PFSK-1 (cell line): ENCODE data around the gene POU2AF3.

Experiments used
- FOXP2 ChIP-seq: optimal IDR thresholded peaks from 2 replicates; pipeline ENCODE3; 2011; ENCODE audit warnings: borderline replicate concordance, control low read depth, inconsistent platforms; ENCODE audit not compliant: insufficient read depth; ENCODE audit errors: extremely low read length, extremely low read depth
- POLR2AphosphoS5 ChIP-seq: IDR thresholded peaks from 2 replicates; pipeline ENCODE4 v1.6.1; 2012; ENCODE audit warnings: low read depth, mild to moderate bottlenecking, control low read depth, low read length, moderate library complexity
- SIN3A ChIP-seq: IDR thresholded peaks from 2 replicates; pipeline ENCODE4 v1.6.1; 2012; ENCODE audit warnings: mild to moderate bottlenecking, low read length, moderate library complexity, borderline replicate concordance; ENCODE audit not compliant: insufficient read depth
- TAF1 ChIP-seq: IDR thresholded peaks from 2 replicates; pipeline ENCODE4 v1.6.1; 2012; ENCODE audit warnings: low read length, control low read depth, borderline replicate concordance; ENCODE audit not compliant: insufficient read depth
- TF ChIP-seq, protein P1 (sequence below), 2 experiments: IDR thresholded peaks; 2 replicates each; pipeline versions ENCODE4 v1.6.1 to v1.8.0; 2011 to 2012; ENCODE audit warnings: low read depth in 2 of 2, low read length in 2 of 2, control low read depth in 1 of 2, inconsistent platforms in 1 of 2, mild to moderate bottlenecking in 1 of 2, moderate library complexity in 1 of 2; ENCODE audit not compliant: insufficient read depth in 1 of 2

POU2AF3 gene

DNA sequence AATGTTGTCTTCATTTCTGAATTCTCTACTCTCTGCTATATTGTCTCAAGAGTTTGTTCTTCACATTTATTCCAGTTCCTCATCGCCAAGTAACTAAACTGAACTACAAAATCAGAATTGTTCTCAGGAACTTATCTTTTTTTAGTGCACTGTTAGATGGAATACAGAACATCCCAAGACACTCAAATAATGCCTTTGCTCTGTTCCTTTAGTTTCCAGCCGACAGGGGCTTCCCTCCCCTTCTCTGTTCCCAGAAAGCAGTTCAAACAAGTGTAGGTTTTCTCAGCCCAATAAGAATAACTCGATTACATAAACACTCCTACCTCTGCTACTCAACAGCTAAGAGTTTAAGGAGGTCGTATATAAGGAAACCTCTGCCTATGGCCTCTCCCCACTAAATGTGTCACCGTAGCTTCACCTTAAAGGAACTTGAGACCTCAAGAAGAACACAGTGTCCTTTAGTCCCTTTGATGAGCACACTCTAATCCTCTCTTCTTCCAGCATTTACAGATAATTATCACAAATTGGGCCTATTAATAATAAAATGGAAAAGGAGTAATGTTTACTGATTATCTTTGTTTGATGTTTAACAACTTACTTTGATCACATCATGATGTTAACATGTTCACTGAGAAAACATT is 6.9 kb downstream of the POU2AF3 start:
- no peak for TF ChIP-seq TAF1
- no peak for TF ChIP-seq SIN3A
- TF ChIP-seq, protein P1, sequence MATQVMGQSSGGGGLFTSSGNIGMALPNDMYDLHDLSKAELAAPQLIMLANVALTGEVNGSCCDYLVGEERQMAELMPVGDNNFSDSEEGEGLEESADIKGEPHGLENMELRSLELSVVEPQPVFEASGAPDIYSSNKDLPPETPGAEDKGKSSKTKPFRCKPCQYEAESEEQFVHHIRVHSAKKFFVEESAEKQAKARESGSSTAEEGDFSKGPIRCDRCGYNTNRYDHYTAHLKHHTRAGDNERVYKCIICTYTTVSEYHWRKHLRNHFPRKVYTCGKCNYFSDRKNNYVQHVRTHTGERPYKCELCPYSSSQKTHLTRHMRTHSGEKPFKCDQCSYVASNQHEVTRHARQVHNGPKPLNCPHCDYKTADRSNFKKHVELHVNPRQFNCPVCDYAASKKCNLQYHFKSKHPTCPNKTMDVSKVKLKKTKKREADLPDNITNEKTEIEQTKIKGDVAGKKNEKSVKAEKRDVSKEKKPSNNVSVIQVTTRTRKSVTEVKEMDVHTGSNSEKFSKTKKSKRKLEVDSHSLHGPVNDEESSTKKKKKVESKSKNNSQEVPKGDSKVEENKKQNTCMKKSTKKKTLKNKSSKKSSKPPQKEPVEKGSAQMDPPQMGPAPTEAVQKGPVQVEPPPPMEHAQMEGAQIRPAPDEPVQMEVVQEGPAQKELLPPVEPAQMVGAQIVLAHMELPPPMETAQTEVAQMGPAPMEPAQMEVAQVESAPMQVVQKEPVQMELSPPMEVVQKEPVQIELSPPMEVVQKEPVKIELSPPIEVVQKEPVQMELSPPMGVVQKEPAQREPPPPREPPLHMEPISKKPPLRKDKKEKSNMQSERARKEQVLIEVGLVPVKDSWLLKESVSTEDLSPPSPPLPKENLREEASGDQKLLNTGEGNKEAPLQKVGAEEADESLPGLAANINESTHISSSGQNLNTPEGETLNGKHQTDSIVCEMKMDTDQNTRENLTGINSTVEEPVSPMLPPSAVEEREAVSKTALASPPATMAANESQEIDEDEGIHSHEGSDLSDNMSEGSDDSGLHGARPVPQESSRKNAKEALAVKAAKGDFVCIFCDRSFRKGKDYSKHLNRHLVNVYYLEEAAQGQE (IDR thresholded peaks at IDR 0.05; ENCODE audit: insufficient read depth in 1 of 2, low read depth in 2 of 2, low read length in 2 of 2): no peak
- TF ChIP-seq FOXP2: no peak
- TF ChIP-seq POLR2AphosphoS5: no peak

DNA sequence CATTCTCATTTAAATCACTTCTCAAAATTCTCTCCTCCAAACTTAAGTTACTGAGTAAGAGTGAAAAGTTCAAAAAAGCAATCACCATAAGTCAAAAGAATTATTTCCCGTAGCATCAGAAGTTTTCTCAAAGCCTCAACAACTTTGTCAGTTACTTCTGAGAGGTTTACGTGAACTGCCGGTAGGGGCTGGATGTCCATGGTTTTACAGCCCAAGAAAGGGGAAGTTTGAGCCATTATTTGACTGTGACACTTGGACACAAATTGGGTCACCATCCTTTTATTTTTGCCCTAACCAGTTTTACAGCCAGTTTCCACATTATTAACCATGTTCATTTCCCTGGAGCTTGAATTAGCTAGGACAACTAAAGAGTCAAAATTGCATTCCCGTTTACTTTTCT is 7.5 kb downstream of the POU2AF3 start:
- TF ChIP-seq TAF1 (no peak), POLR2AphosphoS5 (no peak), FOXP2 (no peak), SIN3A (no peak)
- TF ChIP-seq, protein P1 (IDR thresholded peaks at IDR 0.05; ENCODE audit: insufficient read depth in 1 of 2, low read depth in 2 of 2, low read length in 2 of 2): no peak

DNA sequence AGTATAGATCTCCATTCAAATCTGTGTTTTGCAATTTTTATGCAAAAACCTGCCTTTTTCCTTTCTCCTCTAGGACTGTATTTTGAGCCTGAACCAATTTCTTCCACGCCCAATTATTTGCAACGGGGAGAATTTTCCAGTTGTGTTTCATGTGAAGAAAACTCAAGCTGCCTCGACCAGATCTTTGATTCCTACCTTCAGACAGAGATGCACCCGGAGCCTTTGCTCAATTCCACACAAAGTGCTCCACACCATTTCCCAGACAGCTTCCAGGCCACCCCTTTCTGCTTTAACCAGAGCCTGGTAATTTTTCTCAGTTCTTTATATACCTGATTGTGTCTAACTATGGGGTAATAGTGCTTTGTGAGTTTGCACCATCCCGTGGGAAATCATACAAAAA is 8.0 kb downstream of the POU2AF3 start:
- TF ChIP-seq SIN3A (no peak), FOXP2 (no peak), POLR2AphosphoS5 (no peak), TAF1 (no peak)
- TF ChIP-seq, protein P1 (IDR thresholded peaks at IDR 0.05; ENCODE audit: insufficient read depth in 1 of 2, low read depth in 2 of 2, low read length in 2 of 2): no peak

DNA sequence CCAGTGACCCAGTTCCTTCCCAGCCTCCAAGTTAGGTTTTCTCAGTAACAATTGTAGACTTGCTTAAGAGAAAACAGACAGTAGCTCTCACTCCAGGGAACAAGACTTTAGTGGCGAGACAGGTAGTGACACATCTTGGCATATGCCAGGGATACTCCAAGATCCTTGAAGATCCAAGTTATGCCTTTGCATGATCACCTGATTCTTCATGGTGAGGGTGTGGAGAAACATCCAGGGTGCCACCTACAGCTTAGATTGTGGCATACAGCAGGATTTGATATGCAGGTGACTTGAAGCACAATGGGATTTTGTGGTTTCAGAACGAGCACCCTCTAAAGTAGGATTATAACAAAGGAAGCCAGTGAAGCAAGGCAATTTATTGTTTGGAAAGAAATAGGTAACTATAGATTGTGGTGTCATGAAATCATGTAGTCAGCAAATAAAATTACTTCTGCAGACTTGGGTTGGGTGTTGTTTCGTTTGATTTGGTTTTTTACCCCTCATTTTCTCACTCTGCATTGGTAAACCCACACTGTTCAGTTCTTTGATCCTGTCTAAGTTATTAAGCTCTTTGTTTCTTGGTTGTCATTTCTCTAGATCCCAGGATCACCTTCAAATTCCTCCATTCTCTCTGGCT is 9.2 kb downstream of the POU2AF3 start:
- TF ChIP-seq FOXP2: no peak
- TF ChIP-seq, protein P1 (IDR thresholded peaks at IDR 0.05; ENCODE audit: insufficient read depth in 1 of 2, low read depth in 2 of 2, low read length in 2 of 2): no peak
- TF ChIP-seq SIN3A: no peak
- TF ChIP-seq POLR2AphosphoS5: no peak
- TF ChIP-seq TAF1: no peak
